Activated CD8-positive, alpha-beta T cell treated with anti-CD3 and anti-CD28 coated beads for 36 hours (primary cell): ENCODE data around the gene PBLD. TPM values are rescaled to one million over a fixed set of nuclear protein-coding genes. Genes with fewer than 3 reads are reported as not detected.

Experiments
- ATAC-seq: fragments of 200-7000 bp; cut with Tn5 transposase; one replicate; pipeline ENCODE4 v1.10.0; 2021; ENCODE audit warnings: mild to moderate bottlenecking, moderate library complexity
- CTCF ChIA-PET: fragments of 350-600 bp; sonication (Branson Sonifier 250); formaldehyde crosslinking; loops from one replicate; lab custom pipeline; 2021; ENCODE audit warnings: antibody characterized with exemption; lab: Charles Lee
- POLR2A ChIA-PET: fragments of 350-600 bp; sonication (Branson Sonifier 250); formaldehyde crosslinking; loops from one replicate; lab custom pipeline; 2021; ENCODE audit warnings: antibody characterized with exemption; lab: Charles Lee
- DNase-seq: peaks from one replicate; pipeline ENCODE4 v3.0.0-alpha.2; 2020
- H3K27ac Mint-ChIP-seq: one replicate; pipeline ENCODE4 v1.8.0; 2021; ENCODE audit warnings: mild to moderate bottlenecking, mixed read lengths
- H3K27me3 Mint-ChIP-seq: one replicate; pipeline ENCODE4 v1.8.0; 2021; ENCODE audit warnings: mixed read lengths
- H3K36me3 Mint-ChIP-seq: one replicate; pipeline ENCODE4 v1.8.0; 2021; ENCODE audit warnings: low read depth, mixed read lengths
- H3K4me1 Mint-ChIP-seq: one replicate; pipeline ENCODE4 v1.8.0; 2021; ENCODE audit warnings: low read depth, mixed read lengths
- H3K4me3 Mint-ChIP-seq: one replicate; pipeline ENCODE4 v1.8.0; 2021; ENCODE audit warnings: mild to moderate bottlenecking, moderate library complexity, mixed read lengths
- H3K9me3 Mint-ChIP-seq: one replicate; pipeline ENCODE4 v1.8.0; 2021; ENCODE audit warnings: mixed read lengths
- CTCF ChIP-seq: fragments of 200-600 bp; IDR thresholded peaks from one replicate; pipeline ENCODE4 v1.8.0; 2022; ENCODE audit warnings: antibody characterized with exemption, mild to moderate bottlenecking
- intact Hi-C: fragments of 100-400 bp; cut with micrococcal nuclease; formaldehyde crosslinking; loops from one replicate; pipeline ENCODE4 v1.10.0; 2022
- total RNA-seq, 2 experiments: library from RNA; stranded (reverse); gene quantifications; one replicate each; pipeline ENCODE4 v1.2.3, GENCODE V29; 2021

PBLD gene
- total RNA-seq, 2 experiments from 2014 or later, result 0.77 to 0.85 TPM

DNA sequence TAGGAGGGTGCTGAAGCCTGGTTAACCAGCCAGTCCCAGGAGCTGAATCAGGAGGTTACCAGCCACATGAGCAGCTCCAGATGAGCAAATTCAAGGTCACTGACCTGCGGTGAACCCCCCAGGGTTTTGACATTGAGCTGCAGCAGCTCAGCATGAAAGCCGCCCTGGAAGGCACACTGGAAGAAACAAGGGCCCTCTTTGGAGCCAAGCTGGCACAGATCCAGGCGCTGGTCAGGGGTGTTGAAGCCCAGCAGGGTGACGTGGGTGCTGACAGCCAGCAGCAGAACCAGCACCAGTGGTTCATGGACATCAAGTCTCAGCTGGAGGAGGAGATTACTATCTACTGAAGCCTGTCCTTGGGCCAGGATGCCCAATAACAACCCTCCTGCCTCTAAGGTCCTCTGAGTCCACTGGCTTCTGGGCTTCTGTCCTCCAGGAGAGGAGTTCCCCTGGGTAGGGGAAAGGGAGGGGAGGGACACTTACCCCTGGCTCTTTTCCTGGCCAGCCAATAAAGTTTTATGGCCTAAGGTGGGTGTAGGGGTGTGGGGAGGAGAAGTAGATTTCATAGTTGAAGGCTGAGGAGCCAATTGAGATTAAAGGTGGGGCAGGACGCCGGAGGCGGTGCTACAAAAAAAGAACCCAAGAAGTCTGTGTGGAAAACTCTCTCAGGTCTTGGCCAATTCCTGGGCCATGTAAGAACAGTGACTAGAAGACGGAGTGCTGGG lies 71.4 kb downstream of the PBLD start:
- Mint-ChIP-seq H3K9me3 (peaks cover 2% of the 10 kb centered on the region), H3K4me3 (no peak overlapping the region), H3K36me3 (no peaks in the 10 kb centered on the region), H3K27me3 (peaks cover 3% of the 10 kb centered on the region), H3K4me1 (no peaks in the 10 kb centered on the region), H3K27ac (no peak overlapping the region)
- TF ChIP-seq CTCF, result no peak
- intact Hi-C loops, result no loop called here
- ChIA-PET POLR2A (no interaction called here), CTCF (no interaction called here)
- no peak for ATAC-seq
- no peak for DNase-seq

DNA sequence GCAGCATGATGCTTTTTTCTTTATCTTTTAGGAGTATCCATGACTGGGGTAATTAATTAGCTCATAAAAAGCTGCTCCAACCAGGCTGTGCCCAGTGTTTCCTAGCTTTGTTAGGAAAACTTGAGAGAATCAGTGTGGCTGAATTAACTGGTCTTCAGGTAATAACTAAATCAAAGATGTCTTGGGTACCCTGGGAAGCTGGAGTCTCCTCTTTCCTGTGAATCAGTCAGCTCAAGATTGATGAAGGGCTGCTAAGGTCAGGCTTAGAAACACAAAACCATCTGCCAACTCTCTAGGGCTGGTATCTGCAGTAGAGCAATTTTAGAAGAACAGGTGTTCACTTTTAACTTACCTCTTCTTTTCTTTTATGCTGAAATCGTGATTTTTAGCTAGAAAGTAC lies 79.4 kb downstream of the PBLD start:
- Mint-ChIP-seq H3K36me3 (no peaks in the 10 kb centered on the region), H3K27me3 (peaks cover 3% of the 10 kb centered on the region), H3K9me3 (no peaks in the 10 kb centered on the region), H3K4me3 (no peak overlapping the region), H3K27ac (no peak overlapping the region), H3K4me1 (peaks cover 4% of the 10 kb centered on the region)
- no peak for DNase-seq
- CTCF ChIA-PET, result interaction anchor here (1.3 to 2.1 kb wide), 3 partner anchors 14 to 49 kb away, joined by 3 to 9 read pairs (median 4); no protein-coding TSS in a partner anchor
- no peak for ATAC-seq
- intact Hi-C loops, result no loop called here
- POLR2A ChIA-PET, result interaction anchor here (0.6 to 0.7 kb wide), 2 partner anchors 52 to 1347 kb away, joined by 3 to 4 read pairs; no protein-coding TSS in a partner anchor
- TF ChIP-seq CTCF, result no peak

DNA sequence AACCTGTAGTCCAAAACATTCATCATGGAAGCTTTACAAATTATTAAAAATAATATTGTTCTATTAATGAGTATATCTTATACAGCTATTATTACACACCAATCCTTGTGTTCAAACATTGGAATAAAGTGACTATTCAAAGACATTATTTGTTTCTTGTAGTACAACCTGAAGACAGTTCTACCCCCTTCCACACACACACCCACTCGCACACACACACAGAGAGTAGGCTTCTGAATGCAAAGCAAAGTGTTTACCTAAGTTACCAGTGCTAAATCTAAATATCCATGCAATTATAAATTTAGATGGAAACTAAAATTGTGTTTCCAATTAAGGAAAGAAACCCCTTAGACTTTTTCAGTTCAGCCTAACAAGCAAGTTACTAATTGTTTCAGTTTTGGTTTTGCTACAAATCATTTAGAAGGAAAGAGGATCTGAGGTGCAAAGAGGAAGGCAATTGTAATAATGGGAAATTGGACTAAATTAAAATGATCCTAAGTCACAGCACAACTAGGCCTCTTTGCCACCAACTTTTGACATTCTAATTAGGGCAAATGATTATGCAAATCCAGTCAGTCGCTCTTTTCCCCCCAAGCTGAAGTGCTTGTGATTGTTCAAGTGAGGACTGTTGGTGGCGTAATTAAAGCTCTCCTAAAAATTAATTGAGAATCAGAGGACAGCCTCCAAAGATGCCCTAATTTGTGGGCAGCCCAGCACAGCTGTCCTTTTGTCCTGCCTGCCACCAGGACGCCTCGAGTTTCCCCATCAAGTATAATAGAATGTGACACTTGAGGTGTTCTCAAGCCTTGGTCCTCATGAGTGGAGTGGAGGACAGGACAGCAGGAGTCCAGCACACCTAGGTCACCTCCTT lies 80.9 kb downstream of the PBLD start:
- DNase-seq, result no peak
- Mint-ChIP-seq H3K9me3 (no peaks in the 10 kb centered on the region), H3K4me3 (no peak overlapping the region), H3K27ac (no peak overlapping the region), H3K36me3 (no peaks in the 10 kb centered on the region), H3K27me3 (peaks cover 3% of the 10 kb centered on the region), H3K4me1 (peaks cover 4% of the 10 kb centered on the region)
- POLR2A ChIA-PET, result no interaction called here
- CTCF ChIA-PET, result interaction anchor here (0.8 to 2.1 kb wide), 4 partner anchors 15 to 51 kb away, joined by 3 to 9 read pairs (median 4); no protein-coding TSS in a partner anchor
- intact Hi-C loops, result no loop called here
- TF ChIP-seq CTCF, result no peak
- ATAC-seq, result no peak

DNA sequence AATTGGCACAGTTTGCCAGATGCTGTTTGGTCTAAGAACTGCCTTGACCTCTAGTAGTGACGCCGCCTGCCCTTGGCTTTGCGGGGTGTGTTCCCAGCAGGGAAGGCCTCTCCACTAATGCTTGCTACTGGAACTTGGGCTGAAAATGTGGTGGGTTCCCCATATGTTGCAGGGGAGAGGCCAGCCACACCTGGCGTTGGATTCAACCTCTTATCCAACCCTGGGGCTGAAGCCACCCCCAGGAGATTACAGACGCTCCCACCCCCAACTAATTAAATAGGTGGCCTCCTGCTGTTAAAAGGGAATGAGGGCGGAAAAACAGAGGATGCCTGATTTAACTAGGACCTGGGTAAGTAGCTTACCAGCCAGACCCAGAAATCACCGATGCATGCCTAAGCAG lies 81.6 kb downstream of the PBLD start:
- peaks cover 3% of the 10 kb centered on the region for H3K27me3 Mint-ChIP-seq
- CTCF ChIA-PET, result interaction anchor here (0.8 to 0.9 kb wide), 2 partner anchors 39 to 51 kb away, joined by 3 to 4 read pairs; no protein-coding TSS in a partner anchor

More for the DNA sequence above, 81.6 kb downstream of the PBLD start:
- intact Hi-C loops, result no loop called here
- H3K4me1 Mint-ChIP-seq, result peaks cover 4% of the 10 kb centered on the region
- POLR2A ChIA-PET, result no interaction called here
- no peak overlapping the region for H3K4me3 Mint-ChIP-seq
- H3K27ac Mint-ChIP-seq, result no peak overlapping the region
- H3K9me3 Mint-ChIP-seq, result no peaks in the 10 kb centered on the region
- no peak for ATAC-seq
- TF ChIP-seq CTCF, result no peak
- no peak for DNase-seq
- no peaks in the 10 kb centered on the region for H3K36me3 Mint-ChIP-seq
